Neural cell (in vitro differentiated cells): ENCODE measurements around the gene ARSA.

Experiments used
- EP300 ChIP-seq: fragments of 450-650 bp; conservative IDR thresholded peaks from 2 replicates; pipeline ENCODE4 v1.6.1; 2014; ENCODE audit warnings: antibody characterized with exemption, mild to moderate bottlenecking, moderate library complexity; ENCODE audit not compliant: poor library complexity, severe bottlenecking
- EZH2 ChIP-seq: fragments of 200-600, 300-800 bp; shearing (Covaris generic), sonication (generic); IDR thresholded peaks from 2 replicates; pipeline ENCODE4 v1.6.1; 2014; ENCODE audit warnings: antibody characterized with exemption, low read length, borderline replicate concordance, mild to moderate bottlenecking; ENCODE audit not compliant: insufficient read depth, poor library complexity, severe bottlenecking
- RAD21 ChIP-seq: fragments of 450-650 bp; conservative IDR thresholded peaks from 2 replicates; pipeline ENCODE4 v1.6.1; 2014; ENCODE audit warnings: antibody characterized with exemption, mild to moderate bottlenecking, moderate library complexity
- SMC3 ChIP-seq: fragments of 450-650 bp; conservative IDR thresholded peaks from 2 replicates; pipeline ENCODE4 v1.6.1; 2014; ENCODE audit warnings: antibody characterized with exemption, mild to moderate bottlenecking, moderate library complexity; ENCODE audit not compliant: poor library complexity
- TAF1 ChIP-seq: IDR thresholded peaks from 2 replicates; pipeline ENCODE4 v1.6.1; 2012; ENCODE audit warnings: low read depth
- TF ChIP-seq, protein P1 (sequence below): fragments of 450-650 bp; IDR thresholded peaks from 2 replicates; pipeline ENCODE4 v1.5.1; 2014; ENCODE audit warnings: antibody characterized with exemption, mild to moderate bottlenecking, moderate library complexity; ENCODE audit not compliant: poor library complexity, severe bottlenecking
- TF ChIP-seq, protein P2 (sequence below): IDR thresholded peaks from 2 replicates; pipeline ENCODE4 v1.6.1; 2012; ENCODE audit warnings: borderline replicate concordance

DNA sequence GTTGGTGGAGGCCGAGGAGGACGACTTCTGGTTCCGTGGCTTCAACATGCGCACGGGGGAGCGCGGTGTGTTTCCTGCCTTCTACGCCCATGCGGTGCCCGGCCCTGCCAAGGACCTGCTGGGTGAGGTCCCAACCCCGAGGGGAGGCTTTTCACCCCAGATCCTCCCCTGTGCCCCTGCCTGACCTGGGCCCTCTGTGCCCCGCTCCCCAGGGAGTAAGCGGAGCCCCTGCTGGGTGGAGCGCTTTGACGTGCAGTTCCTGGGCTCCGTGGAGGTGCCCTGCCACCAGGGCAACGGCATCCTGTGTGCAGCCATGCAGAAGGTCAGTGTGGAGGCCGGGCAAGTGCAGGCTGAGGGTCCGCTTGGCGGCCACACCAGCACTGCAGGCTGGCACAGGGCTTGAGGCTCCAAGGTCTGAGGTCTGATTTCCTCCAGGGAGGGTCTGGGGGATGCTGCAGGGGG is 22.3 kb downstream of the ARSA start:
- TF ChIP-seq, protein P1, sequence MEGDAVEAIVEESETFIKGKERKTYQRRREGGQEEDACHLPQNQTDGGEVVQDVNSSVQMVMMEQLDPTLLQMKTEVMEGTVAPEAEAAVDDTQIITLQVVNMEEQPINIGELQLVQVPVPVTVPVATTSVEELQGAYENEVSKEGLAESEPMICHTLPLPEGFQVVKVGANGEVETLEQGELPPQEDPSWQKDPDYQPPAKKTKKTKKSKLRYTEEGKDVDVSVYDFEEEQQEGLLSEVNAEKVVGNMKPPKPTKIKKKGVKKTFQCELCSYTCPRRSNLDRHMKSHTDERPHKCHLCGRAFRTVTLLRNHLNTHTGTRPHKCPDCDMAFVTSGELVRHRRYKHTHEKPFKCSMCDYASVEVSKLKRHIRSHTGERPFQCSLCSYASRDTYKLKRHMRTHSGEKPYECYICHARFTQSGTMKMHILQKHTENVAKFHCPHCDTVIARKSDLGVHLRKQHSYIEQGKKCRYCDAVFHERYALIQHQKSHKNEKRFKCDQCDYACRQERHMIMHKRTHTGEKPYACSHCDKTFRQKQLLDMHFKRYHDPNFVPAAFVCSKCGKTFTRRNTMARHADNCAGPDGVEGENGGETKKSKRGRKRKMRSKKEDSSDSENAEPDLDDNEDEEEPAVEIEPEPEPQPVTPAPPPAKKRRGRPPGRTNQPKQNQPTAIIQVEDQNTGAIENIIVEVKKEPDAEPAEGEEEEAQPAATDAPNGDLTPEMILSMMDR, result no peak
- TF ChIP-seq EP300 (no peak), EZH2 (no peak), TAF1 (no peak), RAD21 (no peak), SMC3 (no peak)
- TF ChIP-seq, protein P2, sequence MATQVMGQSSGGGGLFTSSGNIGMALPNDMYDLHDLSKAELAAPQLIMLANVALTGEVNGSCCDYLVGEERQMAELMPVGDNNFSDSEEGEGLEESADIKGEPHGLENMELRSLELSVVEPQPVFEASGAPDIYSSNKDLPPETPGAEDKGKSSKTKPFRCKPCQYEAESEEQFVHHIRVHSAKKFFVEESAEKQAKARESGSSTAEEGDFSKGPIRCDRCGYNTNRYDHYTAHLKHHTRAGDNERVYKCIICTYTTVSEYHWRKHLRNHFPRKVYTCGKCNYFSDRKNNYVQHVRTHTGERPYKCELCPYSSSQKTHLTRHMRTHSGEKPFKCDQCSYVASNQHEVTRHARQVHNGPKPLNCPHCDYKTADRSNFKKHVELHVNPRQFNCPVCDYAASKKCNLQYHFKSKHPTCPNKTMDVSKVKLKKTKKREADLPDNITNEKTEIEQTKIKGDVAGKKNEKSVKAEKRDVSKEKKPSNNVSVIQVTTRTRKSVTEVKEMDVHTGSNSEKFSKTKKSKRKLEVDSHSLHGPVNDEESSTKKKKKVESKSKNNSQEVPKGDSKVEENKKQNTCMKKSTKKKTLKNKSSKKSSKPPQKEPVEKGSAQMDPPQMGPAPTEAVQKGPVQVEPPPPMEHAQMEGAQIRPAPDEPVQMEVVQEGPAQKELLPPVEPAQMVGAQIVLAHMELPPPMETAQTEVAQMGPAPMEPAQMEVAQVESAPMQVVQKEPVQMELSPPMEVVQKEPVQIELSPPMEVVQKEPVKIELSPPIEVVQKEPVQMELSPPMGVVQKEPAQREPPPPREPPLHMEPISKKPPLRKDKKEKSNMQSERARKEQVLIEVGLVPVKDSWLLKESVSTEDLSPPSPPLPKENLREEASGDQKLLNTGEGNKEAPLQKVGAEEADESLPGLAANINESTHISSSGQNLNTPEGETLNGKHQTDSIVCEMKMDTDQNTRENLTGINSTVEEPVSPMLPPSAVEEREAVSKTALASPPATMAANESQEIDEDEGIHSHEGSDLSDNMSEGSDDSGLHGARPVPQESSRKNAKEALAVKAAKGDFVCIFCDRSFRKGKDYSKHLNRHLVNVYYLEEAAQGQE, result no peak
